HepG2 (cell line): ENCODE results near the gene LRP5. TPM values are rescaled to one million over a fixed set of nuclear protein-coding genes. Genes with fewer than 3 reads are reported as not detected.
A peak's percentile ranks its signal among the peaks of the same experiment; 100 is the strongest.

Source experiments
- AKAP8 ChIP-seq: sonication (generic); formaldehyde crosslinking; IDR thresholded peaks from 2 replicates; pipeline ENCODE4 v1.5.1; 2020; ENCODE audit warnings: mild to moderate bottlenecking, missing genetic modification reagents
- CCDC6 ChIP-seq: sonication (generic); formaldehyde crosslinking; IDR thresholded peaks from 2 replicates; pipeline ENCODE4 v1.8.1; 2022; ENCODE audit warnings: mild to moderate bottlenecking, missing genetic modification reagents, moderate library complexity
- FOXO1 ChIP-seq: sonication (generic); formaldehyde crosslinking; IDR thresholded peaks from 2 replicates; pipeline ENCODE4 v1.4.0; 2020; ENCODE audit warnings: missing genetic modification reagents
- HOMEZ ChIP-seq: IDR thresholded peaks from 2 replicates; pipeline ENCODE4 v1.6.1; 2016; ENCODE audit warnings: low read depth
- KDM5A ChIP-seq: fragments of 200-600 bp; sonication (generic); IDR thresholded peaks from 2 replicates; pipeline ENCODE4 v1.7.0; 2018; ENCODE audit warnings: antibody characterized with exemption, mild to moderate bottlenecking, low read length, borderline replicate concordance
- PHF5A ChIP-seq: IDR thresholded peaks from one replicate; pipeline ENCODE4 v1.6.1; 2018; ENCODE audit warnings: low read depth, missing genetic modification reagents; ENCODE audit not compliant: unreplicated experiment
- RARA ChIP-seq: IDR thresholded peaks from 2 replicates; pipeline ENCODE4 v1.6.1; 2016; ENCODE audit warnings: missing genetic modification reagents, missing compliant biosample characterization
- SKIL ChIP-seq: sonication (generic); formaldehyde crosslinking; IDR thresholded peaks from 2 replicates; pipeline ENCODE4 v1.8.0; 2022; ENCODE audit warnings: missing genetic modification reagents, mild to moderate bottlenecking, moderate library complexity, borderline replicate concordance
- STAT5B ChIP-seq: sonication (generic); formaldehyde crosslinking; IDR thresholded peaks from 2 replicates; pipeline ENCODE4 v1.4.0; 2020; ENCODE audit warnings: missing genetic modification reagents
- TBP ChIP-seq: sonication (generic); formaldehyde crosslinking; IDR thresholded peaks from 2 replicates; pipeline ENCODE4 v1.5.0; 2020; ENCODE audit warnings: missing genetic modification reagents
- TEAD2 ChIP-seq: sonication (generic); formaldehyde crosslinking; IDR thresholded peaks from 2 replicates; pipeline ENCODE4 v1.9.0; 2021; ENCODE audit warnings: missing genetic modification reagents
- TP53 ChIP-seq: sonication (generic); formaldehyde crosslinking; conservative IDR thresholded peaks from 2 replicates; pipeline ENCODE4 v1.4.0; 2020; ENCODE audit warnings: missing genetic modification reagents
- ZFY ChIP-seq: sonication (generic); formaldehyde crosslinking; IDR thresholded peaks from 2 replicates; pipeline ENCODE4 v1.4.0; 2020; ENCODE audit warnings: missing genetic modification reagents
- ZIK1 ChIP-seq: sonication (generic); formaldehyde crosslinking; IDR thresholded peaks from 2 replicates; pipeline ENCODE4 v1.5.0; 2020; ENCODE audit warnings: mild to moderate bottlenecking, low read depth, missing genetic modification reagents, borderline replicate concordance
- ZNF225 ChIP-seq: sonication (generic); formaldehyde crosslinking; IDR thresholded peaks from 2 replicates; pipeline ENCODE4 v1.4.0; 2020; ENCODE audit warnings: mild to moderate bottlenecking, missing genetic modification reagents
- ZNF317 ChIP-seq: sonication (generic); formaldehyde crosslinking; IDR thresholded peaks from 2 replicates; pipeline ENCODE4 v1.5.0; 2020; ENCODE audit warnings: mild to moderate bottlenecking, missing genetic modification reagents
- ZNF549 ChIP-seq: sonication (generic); formaldehyde crosslinking; IDR thresholded peaks from 2 replicates; pipeline ENCODE4 v1.5.0; 2020; ENCODE audit warnings: missing genetic modification reagents
- ZNF558 ChIP-seq: sonication (generic); formaldehyde crosslinking; IDR thresholded peaks from 2 replicates; pipeline ENCODE4 v1.9.0; 2022; ENCODE audit warnings: mild to moderate bottlenecking, missing genetic modification reagents, borderline replicate concordance
- ZNF605 ChIP-seq: sonication (generic); formaldehyde crosslinking; IDR thresholded peaks from 2 replicates; pipeline ENCODE4 v1.8.0; 2022; ENCODE audit warnings: mild to moderate bottlenecking, missing genetic modification reagents
- ZNF644 ChIP-seq: IDR thresholded peaks from 2 replicates; pipeline ENCODE4 v1.6.1; 2016; ENCODE audit warnings: low read depth
- ZNF737 ChIP-seq: sonication (generic); formaldehyde crosslinking; IDR thresholded peaks from 2 replicates; pipeline ENCODE4 v1.5.0; 2020; ENCODE audit warnings: missing genetic modification reagents, mild to moderate bottlenecking, borderline replicate concordance
- ZNF784 ChIP-seq: sonication (generic); formaldehyde crosslinking; IDR thresholded peaks from 2 replicates; pipeline ENCODE4 v1.5.1; 2020; ENCODE audit warnings: missing genetic modification reagents, mild to moderate bottlenecking, borderline replicate concordance
- ZNF792 ChIP-seq: IDR thresholded peaks from 2 replicates; pipeline ENCODE4 v1.6.1; 2016
- polyA plus RNA-seq, 8 experiments: library from polyadenylated mRNA; depleted of rRNA in 3 of 8; stranded (reverse) in 7 of 8; unstranded in 1 of 8; fragments of >200 nt; fragmentation: Illumina TruSeq in 4 of 8; extraction: Trizol in 4 of 8; gene quantifications; 2 replicates each; pipeline versions ENCODE4 v1.2.1 to v1.2.3, GENCODE V29; 2011 to 2016; ENCODE audit warnings: low read depth in 4 of 8, missing spikeins in 1 of 8, mixed read lengths in 1 of 8; ENCODE audit not compliant: insufficient read depth in 1 of 8
- total RNA-seq, 5 experiments: library from RNA; depleted of rRNA; stranded (reverse); fragments of >200 nt; fragmentation: Illumina TruSeq; extraction: Trizol; gene quantifications; 2 replicates each; pipeline ENCODE4 v1.2.3, GENCODE V29; 2016; ENCODE audit warnings: low read depth in 1 of 5

Gene LRP5
- total and polyA plus RNA-seq, 2 of the 13 experiments (the other 11 are each of a cell fraction or from before 2014, with no cell fraction given), result 40.4 to 64.0 TPM

GRCh38 chr11:68297812-68298658 lies 14.4 kb upstream of the LRP5 start (continued):
- TF ChIP-seq ZNF737 (CRISPR knock-in tag), result peak; percentile 76; the same call in 1 of the 2 replicates
- peak; percentile 91; the same call in 1 of the 2 replicates for TF ChIP-seq ZNF558
- TF ChIP-seq CCDC6 (CRISPR knock-in tag), result no peak; the same call in 1 of the 2 replicates
- 0 out of 2 replicates have a peak, but pooled peaks have one; percentile 19 for TF ChIP-seq ZNF549 (CRISPR knock-in tag)
- TF ChIP-seq ZNF792, result peak; percentile 59; the same call in 1 of the 2 replicates
- TF ChIP-seq TEAD2 (CRISPR knock-in tag), result no peak
- 0 out of 2 replicates have a peak, but pooled peaks have one; percentile 19 for TF ChIP-seq TP53 (CRISPR knock-in tag)
- TF ChIP-seq PHF5A (CRISPR knock-in tag), result peak; percentile 31
- TF ChIP-seq ZIK1 (CRISPR knock-in tag), result peak; percentile 74
- 0 out of 2 replicates have a peak, but pooled peaks have one; percentile 6 for TF ChIP-seq ZNF225 (CRISPR knock-in tag)
- TF ChIP-seq TBP, result no peak
- TF ChIP-seq STAT5B (CRISPR knock-in tag), result no peak; the same call in 1 of the 2 replicates
- peak; percentile 69 for TF ChIP-seq ZFY
- TF ChIP-seq ZNF317 (CRISPR knock-in tag), result peak; percentile 91
- peak; percentile 67; the same call in 1 of the 2 replicates for TF ChIP-seq HOMEZ
- TF ChIP-seq FOXO1 (CRISPR knock-in tag), result peak; percentile 96
- peak; percentile 48; the same call in 1 of the 2 replicates for TF ChIP-seq ZNF644 (CRISPR knock-in tag)
- TF ChIP-seq KDM5A, result peak; percentile 58; the same call in 1 of the 2 replicates
- TF ChIP-seq ZNF784 (CRISPR knock-in tag), result peak; percentile 44; the same call in 1 of the 2 replicates
- TF ChIP-seq AKAP8, result 0 out of 2 replicates have a peak, but pooled peaks have one; percentile 39
- peak; percentile 91 for TF ChIP-seq RARA (CRISPR knock-in tag)
- peak; percentile 90 for TF ChIP-seq SKIL (CRISPR knock-in tag)
- peak; percentile 85; the same call in 1 of the 2 replicates for TF ChIP-seq ZNF605
